ENCODE results near the gene TRMT61B. TPM values are rescaled to one million over a fixed set of nuclear protein-coding genes. Genes with fewer than 3 reads are reported as not detected.

The TRMT61B gene
- total and polyA plus RNA-seq, 10 of the 15 experiments (the other 5 are each of a cell fraction or from before 2014, with no cell fraction given): 12.8 to 23.7 (median 18.1) TPM

DNA sequence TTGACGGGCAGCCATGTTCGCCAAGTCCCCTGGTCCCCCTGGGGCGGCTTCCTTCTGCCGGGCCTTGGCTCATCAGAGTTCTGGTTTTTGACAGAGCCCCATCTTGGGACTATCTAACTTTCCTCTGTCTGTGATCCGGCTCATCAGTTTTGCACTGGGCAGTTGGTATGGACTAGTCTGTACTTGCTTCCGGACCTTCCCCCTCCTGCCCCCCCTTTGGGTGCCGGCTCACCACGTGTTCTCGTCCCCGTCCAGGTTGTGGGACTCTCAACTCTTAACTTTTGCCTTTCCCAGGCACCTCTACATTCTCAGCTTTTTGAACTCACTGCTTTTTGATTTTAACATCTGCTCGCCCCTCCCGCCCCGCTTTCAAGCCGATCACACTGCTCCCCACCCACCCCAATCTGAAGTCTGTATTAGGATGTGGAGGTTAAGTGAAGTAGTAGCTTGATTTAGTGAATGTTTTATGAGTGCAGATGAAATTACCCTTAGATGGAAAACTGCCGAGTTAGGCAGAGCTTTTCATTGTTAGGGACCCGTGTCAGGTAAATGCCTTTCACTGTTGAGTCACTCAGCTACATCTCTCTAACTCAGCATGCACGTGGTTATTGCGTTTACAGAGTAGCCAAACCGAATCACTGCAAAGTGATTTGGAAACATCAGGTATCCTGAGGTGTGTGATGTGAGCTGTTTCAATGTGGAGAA lies 25.2 kb upstream of the TRMT61B start:
- H3K9ac ChIP-seq (ENCODE audit: control insufficient read depth, insufficient read depth, low read length): peak overlapping the region; percentile 91
- under 1% methylated on average over 19 of the region's 19 CpGs for WGBS (ENCODE audit: insufficient coverage, insufficient replicate concordance, low lambda C conversion rate, missing lambda C conversion rate)
- H3K79me2 ChIP-seq (ENCODE audit: control insufficient read depth, insufficient read depth, low read length): peaks cover 59% of the 10 kb centered on the region
- ATAC-seq: peak; percentile 57
- no peaks in the 10 kb centered on the region for H3K9me3 ChIP-seq (replicated peaks; ENCODE audit: control insufficient read depth, insufficient read depth, low read length)
- intact Hi-C loops (cut with micrococcal nuclease; ENCODE audit: unreplicated experiment) (loop anchor here (5.0 to 10.0 kb wide), 2 partner anchors 141 to 328 kb away; partner anchors contain the start of gene PPP1CB), in situ Hi-C loops (cut with MboI) (no loop called here)
- no peak for DNase-seq (ENCODE audit: low read depth, low spot score)
- no peaks in the 10 kb centered on the region for H3K27me3 ChIP-seq (replicated peaks in 1 of 2; ENCODE audit: control insufficient read depth in 2 of 2, insufficient read depth in 2 of 2, low read length in 1 of 2)
- ChIA-PET POLR2A (interaction anchor here (0.9 to 2.6 kb wide), 4 partner anchors 10 to 25 kb away, joined by 3 to 13 read pairs (median 11); partner anchors contain the start of gene TRMT61B), RAD21 (ENCODE audit: unreplicated experiment) (interaction anchor here (1.0 kb wide), 1 partner anchor 25 kb away, joined by 3 read pairs; the partner anchor contains the start of gene TRMT61B), CTCF (interaction anchor here (1.3 to 2.5 kb wide), 3 partner anchors 9 to 25 kb away, joined by 4 to 11 read pairs (median 7); partner anchors contain the start of gene TRMT61B), SMC1A (ENCODE audit: uncharacterized antibody, unreplicated experiment) (interaction anchor here (1.0 to 1.6 kb wide), 3 partner anchors 25 to 28 kb away, joined by 3 to 8 read pairs (median 3); partner anchors contain the start of gene TRMT61B)
- H3K27ac ChIP-seq (ENCODE audit: control insufficient read depth, insufficient read depth): peak overlapping the region; percentile 88
- no peaks in the 10 kb centered on the region for H3K4me1 ChIP-seq (ENCODE audit: control insufficient read depth, insufficient read depth, low read length)
- no peak overlapping the region for H2AFZ ChIP-seq (ENCODE audit: control insufficient read depth, low read depth, low read length)
- FAIRE-seq: no peak
- H3K4me2 ChIP-seq (ENCODE audit: control insufficient read depth, insufficient read depth): peak overlapping the region; percentile 52
- H4K20me1 ChIP-seq (ENCODE audit: control insufficient read depth, insufficient read depth): no peaks in the 10 kb centered on the region
- BruUV-seq (replicated peaks): no TSS peak
- H3K4me3 ChIP-seq: peak overlapping the region; percentile 97
- H3K36me3 ChIP-seq (ENCODE audit: control insufficient read depth in 2 of 2, insufficient read depth in 2 of 2, low read length in 1 of 2): no peaks in the 10 kb centered on the region
- TF ChIP-seq RAD51 (IDR thresholded peaks at IDR 0.05) (peak; percentile 60), IKZF1 (conservative IDR thresholded peaks at IDR 0.05) (no peak), SREBF1 (IDR thresholded peaks at IDR 0.05; ENCODE audit: low read length) (no peak), NR2F1 (conservative IDR thresholded peaks at IDR 0.05) (no peak), YY1 (IDR thresholded peaks at IDR 0.05; ENCODE audit: low read depth, low read length) (peak; percentile 68), WRNIP1 (IDR thresholded peaks at IDR 0.05; ENCODE audit: borderline replicate concordance, low read depth, low read length) (no peak), CEBPB (IDR thresholded peaks at IDR 0.05; ENCODE audit: borderline replicate concordance in 1 of 2, low read depth in 2 of 2, low read length in 2 of 2) (no peak), SRF (IDR thresholded peaks at IDR 0.05; ENCODE audit: low read depth in 2 of 2, low read length in 2 of 2) (no peak), CHD1 (IDR thresholded peaks at IDR 0.05; ENCODE audit: low read depth, low read length) (no peak), MXI1 (IDR thresholded peaks at IDR 0.05; ENCODE audit: low read depth, low read length) (peak; percentile 90), MYC (IDR thresholded peaks at IDR 0.05; ENCODE audit: insufficient read depth, insufficient read length, insufficient replicate concordance, low read length, severe bottlenecking) (peak; percentile 10), NFIC (IDR thresholded peaks at IDR 0.05; ENCODE audit: low read depth, low read length) (no peak), BHLHE40 (IDR thresholded peaks at IDR 0.05; ENCODE audit: borderline replicate concordance in 1 of 2, low read depth in 2 of 2, low read length in 1 of 2) (no peak)
- TF ChIP-seq, protein P1, sequence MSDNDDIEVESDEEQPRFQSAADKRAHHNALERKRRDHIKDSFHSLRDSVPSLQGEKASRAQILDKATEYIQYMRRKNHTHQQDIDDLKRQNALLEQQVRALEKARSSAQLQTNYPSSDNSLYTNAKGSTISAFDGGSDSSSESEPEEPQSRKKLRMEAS (IDR thresholded peaks at IDR 0.05; ENCODE audit: low read depth, low read length): peak; percentile 57
- TF ChIP-seq, protein P2, sequence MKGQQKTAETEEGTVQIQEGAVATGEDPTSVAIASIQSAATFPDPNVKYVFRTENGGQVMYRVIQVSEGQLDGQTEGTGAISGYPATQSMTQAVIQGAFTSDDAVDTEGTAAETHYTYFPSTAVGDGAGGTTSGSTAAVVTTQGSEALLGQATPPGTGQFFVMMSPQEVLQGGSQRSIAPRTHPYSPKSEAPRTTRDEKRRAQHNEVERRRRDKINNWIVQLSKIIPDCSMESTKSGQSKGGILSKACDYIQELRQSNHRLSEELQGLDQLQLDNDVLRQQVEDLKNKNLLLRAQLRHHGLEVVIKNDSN (IDR thresholded peaks at IDR 0.05; ENCODE audit: borderline replicate concordance, extremely low read length, insufficient read depth, low read depth, low read length): peak; percentile 46
- TF ChIP-seq, protein P3, sequence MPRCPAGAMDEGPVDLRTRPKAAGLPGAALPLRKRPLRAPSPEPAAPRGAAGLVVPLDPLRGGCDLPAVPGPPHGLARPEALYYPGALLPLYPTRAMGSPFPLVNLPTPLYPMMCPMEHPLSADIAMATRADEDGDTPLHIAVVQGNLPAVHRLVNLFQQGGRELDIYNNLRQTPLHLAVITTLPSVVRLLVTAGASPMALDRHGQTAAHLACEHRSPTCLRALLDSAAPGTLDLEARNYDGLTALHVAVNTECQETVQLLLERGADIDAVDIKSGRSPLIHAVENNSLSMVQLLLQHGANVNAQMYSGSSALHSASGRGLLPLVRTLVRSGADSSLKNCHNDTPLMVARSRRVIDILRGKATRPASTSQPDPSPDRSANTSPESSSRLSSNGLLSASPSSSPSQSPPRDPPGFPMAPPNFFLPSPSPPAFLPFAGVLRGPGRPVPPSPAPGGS (IDR thresholded peaks at IDR 0.05; ENCODE audit: borderline replicate concordance, insufficient read depth, low read depth, low read length, poor library complexity, severe bottlenecking): no peak
- TF ChIP-seq, protein P4, sequence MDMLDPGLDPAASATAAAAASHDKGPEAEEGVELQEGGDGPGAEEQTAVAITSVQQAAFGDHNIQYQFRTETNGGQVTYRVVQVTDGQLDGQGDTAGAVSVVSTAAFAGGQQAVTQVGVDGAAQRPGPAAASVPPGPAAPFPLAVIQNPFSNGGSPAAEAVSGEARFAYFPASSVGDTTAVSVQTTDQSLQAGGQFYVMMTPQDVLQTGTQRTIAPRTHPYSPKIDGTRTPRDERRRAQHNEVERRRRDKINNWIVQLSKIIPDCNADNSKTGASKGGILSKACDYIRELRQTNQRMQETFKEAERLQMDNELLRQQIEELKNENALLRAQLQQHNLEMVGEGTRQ (IDR thresholded peaks at IDR 0.05; ENCODE audit: borderline replicate concordance, low read depth, low read length): peak; percentile 9; the same call in 1 of the 2 replicates
- TF ChIP-seq, protein P5, sequence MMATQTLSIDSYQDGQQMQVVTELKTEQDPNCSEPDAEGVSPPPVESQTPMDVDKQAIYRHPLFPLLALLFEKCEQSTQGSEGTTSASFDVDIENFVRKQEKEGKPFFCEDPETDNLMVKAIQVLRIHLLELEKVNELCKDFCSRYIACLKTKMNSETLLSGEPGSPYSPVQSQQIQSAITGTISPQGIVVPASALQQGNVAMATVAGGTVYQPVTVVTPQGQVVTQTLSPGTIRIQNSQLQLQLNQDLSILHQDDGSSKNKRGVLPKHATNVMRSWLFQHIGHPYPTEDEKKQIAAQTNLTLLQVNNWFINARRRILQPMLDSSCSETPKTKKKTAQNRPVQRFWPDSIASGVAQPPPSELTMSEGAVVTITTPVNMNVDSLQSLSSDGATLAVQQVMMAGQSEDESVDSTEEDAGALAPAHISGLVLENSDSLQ (IDR thresholded peaks at IDR 0.05): peak; percentile 55

All from GM12878 (cell line).